HG03108 (cell line): Measurements from ENCODE around the gene UBAP1L.
"Not testable (repeated sequence)": the region's sequence is repeated elsewhere in the genome, so short reads cannot be mapped to it uniquely, and the experiment has no call there.

Source experiments
- ATAC-seq: cut with Tn5 transposase; IDR thresholded peaks from one replicate; pipeline ENCODE4 v1.9.1; 2021; ENCODE audit warnings: moderate library complexity; ENCODE audit not compliant: unreplicated experiment

The UBAP1L gene

GRCh38 chr15:65100442-65100841 lies 14.6 kb downstream of the UBAP1L start:
- ATAC-seq: no peak

GRCh38 chr15:65099801-65100200 lies 15.2 kb downstream of the UBAP1L start:
- not testable (repeated sequence) for ATAC-seq

GRCh38 chr15:65099336-65099735 lies 15.7 kb downstream of the UBAP1L start:
- ATAC-seq: no peak

GRCh38 chr15:65097651-65098263 lies 17.2 kb downstream of the UBAP1L start:
- ATAC-seq: no peak

GRCh38 chr15:65096481-65097385 lies 18.3 kb downstream of the UBAP1L start:
- ATAC-seq: no peak

GRCh38 chr15:65095747-65096104 lies 19.3 kb downstream of the UBAP1L start:
- no peak for ATAC-seq

- no peak for ATAC-seq
Measured at GRCh38 chr15:65095011-65095746, 19.8 kb downstream of the UBAP1L start.

GRCh38 chr15:65094294-65094995 lies 20.6 kb downstream of the UBAP1L start:
- ATAC-seq: no peak

- ATAC-seq: not testable (repeated sequence)
Measured at GRCh38 chr15:65093793-65094170, 21.2 kb downstream of the UBAP1L start.

GRCh38 chr15:65092911-65093792 lies 21.8 kb downstream of the UBAP1L start:
- ATAC-seq: no peak

- ATAC-seq: no peak
Measured at GRCh38 chr15:65091946-65092770, 22.8 kb downstream of the UBAP1L start.

GRCh38 chr15:65089206-65089824 lies 25.7 kb downstream of the UBAP1L start:
- ATAC-seq: no peak

GRCh38 chr15:65088643-65089021 lies 26.4 kb downstream of the UBAP1L start:
- no peak for ATAC-seq

GRCh38 chr15:65087873-65088642 lies 26.9 kb downstream of the UBAP1L start:
- ATAC-seq: no peak

GRCh38 chr15:65087411-65087810 lies 27.6 kb downstream of the UBAP1L start:
- ATAC-seq: no peak

- no peak for ATAC-seq
Measured at GRCh38 chr15:65086680-65087111, 28.3 kb downstream of the UBAP1L start.

GRCh38 chr15:65085990-65086679 lies 28.9 kb downstream of the UBAP1L start:
- ATAC-seq: no peak
